Loucy (cell line): ENCODE results near the gene ENPP3.

Experiments used
- H2AFZ ChIP-seq: fragments of 200-600 bp; sonication (generic); 2 replicates; pipeline ENCODE4 v1.6.0; 2016; ENCODE audit warnings: antibody characterized with exemption, mild to moderate bottlenecking, low read length, moderate library complexity
- H3F3A ChIP-seq: fragments of 200-600 bp; 2 replicates; pipeline ENCODE4 v1.6.0; 2016; ENCODE audit warnings: antibody characterized with exemption, low read depth, mild to moderate bottlenecking
- H3K27me3 ChIP-seq: fragments of 200-600 bp; sonication (generic); 2 replicates; pipeline ENCODE4 v1.6.1; 2014; ENCODE audit warnings: low read length, mild to moderate bottlenecking; ENCODE audit not compliant: insufficient read depth, poor library complexity, severe bottlenecking
- H3K36me3 ChIP-seq: fragments of 200-600 bp; sonication (generic); 2 replicates; pipeline ENCODE4 v1.6.1; 2016; ENCODE audit warnings: low read length; ENCODE audit not compliant: insufficient read depth
- H3K4me1 ChIP-seq: fragments of 200-600 bp; sonication (generic); 2 replicates; pipeline ENCODE4 v1.5.1; 2014; ENCODE audit warnings: low read length, mild to moderate bottlenecking; ENCODE audit not compliant: insufficient read depth, poor library complexity, severe bottlenecking
- H3K4me2 ChIP-seq: fragments of 200-600 bp; sonication (generic); 2 replicates; pipeline ENCODE4 v1.6.0; 2014; ENCODE audit warnings: antibody characterized with exemption, low read length, low read depth, mild to moderate bottlenecking; ENCODE audit not compliant: poor library complexity, severe bottlenecking
- H3K4me3 ChIP-seq: fragments of 200-600 bp; sonication (generic); 2 replicates; pipeline ENCODE4 v1.5.1; 2014; ENCODE audit warnings: low read length, mild to moderate bottlenecking, mixed read lengths; ENCODE audit not compliant: poor library complexity, severe bottlenecking
- H3K79me2 ChIP-seq: fragments of 200-600 bp; sonication (generic); 2 replicates; pipeline ENCODE4 v1.6.1; 2014; ENCODE audit warnings: low read length; ENCODE audit not compliant: insufficient read depth
- H3K9ac ChIP-seq: fragments of 200-600 bp; sonication (generic); 2 replicates; pipeline ENCODE4 v1.6.0; 2014; ENCODE audit warnings: mild to moderate bottlenecking, low read depth, low read length, moderate library complexity; ENCODE audit not compliant: poor library complexity, severe bottlenecking
- H3K9me2 ChIP-seq: fragments of 200-600 bp; sonication (generic); replicated peaks from 2 replicates; pipeline ENCODE4 v1.6.1; 2016; ENCODE audit warnings: low read depth, low read length, mixed read lengths
- H3K9me3 ChIP-seq: fragments of 200-600 bp; sonication (generic); 2 replicates; pipeline ENCODE4 v1.6.1; 2014; ENCODE audit warnings: mild to moderate bottlenecking, antibody characterized with exemption, low read length, low read depth; ENCODE audit not compliant: insufficient read depth
- H4K20me1 ChIP-seq: fragments of 200-600 bp; sonication (generic); 2 replicates; pipeline ENCODE4 v1.6.0; 2014; ENCODE audit warnings: antibody characterized with exemption, low read length, mild to moderate bottlenecking; ENCODE audit not compliant: insufficient read depth, poor library complexity, severe bottlenecking
- EZH2phosphoT487 ChIP-seq: fragments of 200-600 bp; IDR thresholded peaks from 2 replicates; pipeline ENCODE4 v1.6.1; 2018; ENCODE audit warnings: antibody characterized with exemption, mild to moderate bottlenecking, moderate library complexity, borderline replicate concordance
- TF ChIP-seq, protein P1 (sequence below): fragments of 200-600 bp; sonication (generic); conservative IDR thresholded peaks from 2 replicates; pipeline ENCODE4 v1.5.1; 2014; ENCODE audit warnings: mild to moderate bottlenecking, antibody characterized with exemption, low read length

Gene ENPP3

GRCh38 chr6:131683479-131683878 lies 46.4 kb downstream of the ENPP3 start:
- no peak overlapping the region for H3K9ac ChIP-seq
- no peaks in the 10 kb centered on the region for H3K9me2 ChIP-seq
- no peaks in the 10 kb centered on the region for H3F3A ChIP-seq
- H3K79me2 ChIP-seq: no peaks in the 10 kb centered on the region
- TF ChIP-seq, protein P1, sequence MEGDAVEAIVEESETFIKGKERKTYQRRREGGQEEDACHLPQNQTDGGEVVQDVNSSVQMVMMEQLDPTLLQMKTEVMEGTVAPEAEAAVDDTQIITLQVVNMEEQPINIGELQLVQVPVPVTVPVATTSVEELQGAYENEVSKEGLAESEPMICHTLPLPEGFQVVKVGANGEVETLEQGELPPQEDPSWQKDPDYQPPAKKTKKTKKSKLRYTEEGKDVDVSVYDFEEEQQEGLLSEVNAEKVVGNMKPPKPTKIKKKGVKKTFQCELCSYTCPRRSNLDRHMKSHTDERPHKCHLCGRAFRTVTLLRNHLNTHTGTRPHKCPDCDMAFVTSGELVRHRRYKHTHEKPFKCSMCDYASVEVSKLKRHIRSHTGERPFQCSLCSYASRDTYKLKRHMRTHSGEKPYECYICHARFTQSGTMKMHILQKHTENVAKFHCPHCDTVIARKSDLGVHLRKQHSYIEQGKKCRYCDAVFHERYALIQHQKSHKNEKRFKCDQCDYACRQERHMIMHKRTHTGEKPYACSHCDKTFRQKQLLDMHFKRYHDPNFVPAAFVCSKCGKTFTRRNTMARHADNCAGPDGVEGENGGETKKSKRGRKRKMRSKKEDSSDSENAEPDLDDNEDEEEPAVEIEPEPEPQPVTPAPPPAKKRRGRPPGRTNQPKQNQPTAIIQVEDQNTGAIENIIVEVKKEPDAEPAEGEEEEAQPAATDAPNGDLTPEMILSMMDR: no peak
- no peak for TF ChIP-seq EZH2phosphoT487
- no peak overlapping the region for H3K4me3 ChIP-seq
- no peaks in the 10 kb centered on the region for H4K20me1 ChIP-seq
- no peaks in the 10 kb centered on the region for H3K36me3 ChIP-seq
- H3K4me1 ChIP-seq: no peaks in the 10 kb centered on the region
- H2AFZ ChIP-seq: no peak overlapping the region
- H3K4me2 ChIP-seq: no peak overlapping the region
- no peaks in the 10 kb centered on the region for H3K9me3 ChIP-seq
- no peaks in the 10 kb centered on the region for H3K27me3 ChIP-seq

- no peaks in the 10 kb centered on the region for H3K9me3 ChIP-seq
- H3F3A ChIP-seq: no peaks in the 10 kb centered on the region; the same call in 1 of the 2 replicates
- H3K79me2 ChIP-seq: no peaks in the 10 kb centered on the region
- no peaks in the 10 kb centered on the region for H3K27me3 ChIP-seq
- TF ChIP-seq, protein P1: no peak
- TF ChIP-seq EZH2phosphoT487: no peak
- H3K36me3 ChIP-seq: no peaks in the 10 kb centered on the region
- H3K9ac ChIP-seq: no peak overlapping the region
- H4K20me1 ChIP-seq: no peaks in the 10 kb centered on the region
- no peak overlapping the region for H3K4me3 ChIP-seq
- no peaks in the 10 kb centered on the region for H3K4me1 ChIP-seq
- no peaks in the 10 kb centered on the region for H3K9me2 ChIP-seq
- H3K4me2 ChIP-seq: no peak overlapping the region
- H2AFZ ChIP-seq: no peak overlapping the region
Observed at GRCh38 chr6:131685266-131685780, 48.2 kb downstream of the ENPP3 start.

GRCh38 chr6:131687022-131687421 lies 49.9 kb downstream of the ENPP3 start:
- H3K9me2 ChIP-seq: no peaks in the 10 kb centered on the region
- H3K27me3 ChIP-seq: no peaks in the 10 kb centered on the region
- H3K4me1 ChIP-seq: no peaks in the 10 kb centered on the region
- H3K9ac ChIP-seq: no peak overlapping the region
- no peaks in the 10 kb centered on the region; the same call in 1 of the 2 replicates for H3F3A ChIP-seq
- no peak overlapping the region for H3K4me3 ChIP-seq
- TF ChIP-seq, protein P1: no peak
- TF ChIP-seq EZH2phosphoT487: no peak
- no peaks in the 10 kb centered on the region for H3K9me3 ChIP-seq
- no peaks in the 10 kb centered on the region for H3K36me3 ChIP-seq
- no peaks in the 10 kb centered on the region for H3K79me2 ChIP-seq
- no peak overlapping the region for H2AFZ ChIP-seq
- no peak overlapping the region for H3K4me2 ChIP-seq
- no peaks in the 10 kb centered on the region for H4K20me1 ChIP-seq
